Stimulated activated CD4-positive, alpha-beta T cell treated with anti-CD3 and anti-CD28 coated beads, Interleukin-12 subunit alpha, Interleukin-12 subunit beta, amount 100 ng/mL, for 4 hours (primary cell): ENCODE data around the gene RNF220.

Source experiments
- DNase-seq: peaks from one replicate; pipeline ENCODE4 v3.0.0-alpha.2; 2020

Gene RNF220

GRCh38 chr1:44407430-44408211 lies 2.6 kb downstream of the RNF220 start:
- peak; percentile 6 for DNase-seq

GRCh38 chr1:44408212-44408582 lies 3.1 kb downstream of the RNF220 start:
- DNase-seq, result no peak

GRCh38 chr1:44408632-44409602 lies 3.9 kb downstream of the RNF220 start:
- DNase-seq, result peak; percentile 5

GRCh38 chr1:44409757-44410156 lies 4.7 kb downstream of the RNF220 start:
- no peak for DNase-seq

- DNase-seq, result no peak
These were observed 6.8 kb downstream of the RNF220 start for GRCh38 chr1:44411861-44412260.

GRCh38 chr1:44412601-44413000 lies 7.5 kb downstream of the RNF220 start:
- no peak for DNase-seq

- DNase-seq, result no peak
These were observed 8.7 kb downstream of the RNF220 start for GRCh38 chr1:44413740-44414139.

- no peak for DNase-seq
These were observed 10.0 kb downstream of the RNF220 start for GRCh38 chr1:44415013-44415412.

- DNase-seq, result no peak
These were observed 11.4 kb downstream of the RNF220 start for GRCh38 chr1:44416408-44416807.

GRCh38 chr1:44417351-44418021 lies 12.4 kb downstream of the RNF220 start:
- DNase-seq, result peak; percentile 1

- DNase-seq, result no peak
These were observed 13.1 kb downstream of the RNF220 start for GRCh38 chr1:44418022-44418673.

- DNase-seq, result no peak
These were observed 14.8 kb downstream of the RNF220 start for GRCh38 chr1:44419901-44420300.

GRCh38 chr1:44420535-44420934 lies 15.5 kb downstream of the RNF220 start:
- no peak for DNase-seq

- no peak for DNase-seq
These were observed 16.4 kb downstream of the RNF220 start for GRCh38 chr1:44421446-44421884.

- no peak for DNase-seq
These were observed 17.1 kb downstream of the RNF220 start for GRCh38 chr1:44422161-44422560.

GRCh38 chr1:44423591-44424537 lies 18.8 kb downstream of the RNF220 start:
- no peak for DNase-seq

GRCh38 chr1:44424747-44425146 lies 19.7 kb downstream of the RNF220 start:
- DNase-seq, result no peak

- DNase-seq, result no peak
These were observed 20.5 kb downstream of the RNF220 start for GRCh38 chr1:44425341-44426082.

GRCh38 chr1:44431861-44432260 lies 26.8 kb downstream of the RNF220 start:
- no peak for DNase-seq

GRCh38 chr1:44433209-44433608 lies 28.2 kb downstream of the RNF220 start:
- DNase-seq, result no peak
